ENCODE measurements around the gene ZC3H4. TPM values are rescaled to one million over a fixed set of nuclear protein-coding genes. Genes with fewer than 3 reads are reported as not detected.

ZC3H4 gene
- total RNA-seq, 1 experiment from 2014 or later: 51.9 TPM

- H3K4me2 ChIP-seq: peak overlapping the region; percentile 60
Observed at GRCh38 chr19:47158879-47159503, 45.4 kb upstream of the ZC3H4 start.

DNA sequence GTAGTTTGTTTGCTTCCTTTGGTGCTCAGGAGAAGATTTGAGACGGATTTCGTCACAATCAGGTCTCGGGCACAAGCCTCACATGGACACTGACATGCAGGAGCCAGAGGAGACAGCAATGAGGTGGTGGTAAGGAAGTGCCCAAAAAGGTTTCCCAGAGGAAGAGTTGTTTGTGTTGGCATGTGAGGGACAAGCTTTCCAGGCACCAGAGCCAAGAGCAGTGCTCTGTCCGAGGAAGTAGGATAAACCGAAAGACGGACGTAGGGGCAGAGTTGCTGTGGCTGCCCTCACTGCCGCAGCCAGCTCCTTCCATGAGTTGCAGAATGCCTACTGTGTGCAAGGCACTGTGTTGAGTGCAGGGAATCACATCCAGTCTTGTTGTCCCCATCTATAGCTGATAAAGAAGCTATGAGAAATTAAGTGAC lies 44.8 kb upstream of the ZC3H4 start:
- H3K9me2 ChIP-seq (ENCODE audit: insufficient read depth): no peaks in the 10 kb centered on the region
- peaks cover 58% of the 10 kb centered on the region for H3K79me2 ChIP-seq (ENCODE audit: low read depth)
- H3K36me3 ChIP-seq (ENCODE audit: low read depth): peaks cover 38% of the 10 kb centered on the region
- no peak overlapping the region for H3K4me3 ChIP-seq
- H3K4me1 ChIP-seq (replicated peaks; ENCODE audit: insufficient read depth): peaks cover 48% of the 10 kb centered on the region
- peaks cover 6% of the 10 kb centered on the region; the same call in 1 of the 2 replicates for H4K20me1 ChIP-seq (ENCODE audit: insufficient read depth)
- DNase-seq: peak in 1 of 2 experiments; percentile 26
- CTCF ChIA-PET: interaction anchor here (0.5 to 1.7 kb wide), 4 partner anchors 10 to 459 kb away, joined by 3 to 6 read pairs (median 4); no protein-coding TSS in a partner anchor
- POLR2A ChIA-PET (ENCODE audit: unreplicated experiment): interaction anchor here (0.7 kb wide), 1 partner anchor 74 kb away, joined by 5 read pairs; no protein-coding TSS in a partner anchor
- H2AFZ ChIP-seq: no peak overlapping the region
- peak overlapping the region; percentile 78 for H3K27ac ChIP-seq
- H3K4me2 ChIP-seq: peak overlapping the region; percentile 60
- BruUV-seq (replicated peaks): no TSS peak
- no peak for TF ChIP-seq CTCF (conservative IDR thresholded peaks at IDR 0.05)
- TF ChIP-seq EZH2 (IDR thresholded peaks at IDR 0.05; ENCODE audit: low read depth): no peak
- peaks cover 55% of the 10 kb centered on the region for H3F3A ChIP-seq (ENCODE audit: insufficient read depth, low read depth)
- intact Hi-C loops (cut with micrococcal nuclease; ENCODE audit: unreplicated experiment): loop anchor here (10.0 kb wide), 1 partner anchor 356 kb away; the partner anchor contains the start of gene NAPA
- no peaks in the 10 kb centered on the region for H3K27me3 ChIP-seq (ENCODE audit: insufficient read depth, low read depth)
- H3K9me3 ChIP-seq (ENCODE audit: insufficient read depth, low read depth): no peaks in the 10 kb centered on the region

More at GRCh38 chr19:47158879-47159503, 45.4 kb upstream of the ZC3H4 start:
- Histone ChIP-seq H3K9me2 (ENCODE audit: insufficient read depth) (no peaks in the 10 kb centered on the region), H3K36me3 (ENCODE audit: low read depth) (peaks cover 37% of the 10 kb centered on the region), H3K79me2 (ENCODE audit: low read depth) (peaks cover 54% of the 10 kb centered on the region), H4K20me1 (ENCODE audit: insufficient read depth) (0 out of 2 replicates have a peak, but pooled peaks cover 6% of the 10 kb centered on the region), H2AFZ (no peak overlapping the region), H3F3A (ENCODE audit: insufficient read depth, low read depth) (peaks cover 48% of the 10 kb centered on the region), H3K27ac (peak overlapping the region; percentile 78), H3K4me1 (replicated peaks; ENCODE audit: insufficient read depth) (peaks cover 41% of the 10 kb centered on the region), H3K27me3 (ENCODE audit: insufficient read depth, low read depth) (no peaks in the 10 kb centered on the region), H3K4me3 (no peak overlapping the region), H3K9me3 (ENCODE audit: insufficient read depth, low read depth) (no peaks in the 10 kb centered on the region)
- TF ChIP-seq EZH2 (IDR thresholded peaks at IDR 0.05; ENCODE audit: low read depth) (no peak), CTCF (conservative IDR thresholded peaks at IDR 0.05) (no peak)
- intact Hi-C loops (cut with micrococcal nuclease; ENCODE audit: unreplicated experiment): loop anchor here (10.0 kb wide), 1 partner anchor 356 kb away; the partner anchor contains the start of gene NAPA
- BruUV-seq (replicated peaks): no TSS peak
- POLR2A ChIA-PET (ENCODE audit: unreplicated experiment): no interaction called here
- CTCF ChIA-PET: interaction anchor here (0.5 to 0.7 kb wide), 4 partner anchors 10 to 122 kb away, joined by 3 to 6 read pairs (median 3); no protein-coding TSS in a partner anchor
- peak in 1 of 2 experiments; percentile 49 for DNase-seq

DNA sequence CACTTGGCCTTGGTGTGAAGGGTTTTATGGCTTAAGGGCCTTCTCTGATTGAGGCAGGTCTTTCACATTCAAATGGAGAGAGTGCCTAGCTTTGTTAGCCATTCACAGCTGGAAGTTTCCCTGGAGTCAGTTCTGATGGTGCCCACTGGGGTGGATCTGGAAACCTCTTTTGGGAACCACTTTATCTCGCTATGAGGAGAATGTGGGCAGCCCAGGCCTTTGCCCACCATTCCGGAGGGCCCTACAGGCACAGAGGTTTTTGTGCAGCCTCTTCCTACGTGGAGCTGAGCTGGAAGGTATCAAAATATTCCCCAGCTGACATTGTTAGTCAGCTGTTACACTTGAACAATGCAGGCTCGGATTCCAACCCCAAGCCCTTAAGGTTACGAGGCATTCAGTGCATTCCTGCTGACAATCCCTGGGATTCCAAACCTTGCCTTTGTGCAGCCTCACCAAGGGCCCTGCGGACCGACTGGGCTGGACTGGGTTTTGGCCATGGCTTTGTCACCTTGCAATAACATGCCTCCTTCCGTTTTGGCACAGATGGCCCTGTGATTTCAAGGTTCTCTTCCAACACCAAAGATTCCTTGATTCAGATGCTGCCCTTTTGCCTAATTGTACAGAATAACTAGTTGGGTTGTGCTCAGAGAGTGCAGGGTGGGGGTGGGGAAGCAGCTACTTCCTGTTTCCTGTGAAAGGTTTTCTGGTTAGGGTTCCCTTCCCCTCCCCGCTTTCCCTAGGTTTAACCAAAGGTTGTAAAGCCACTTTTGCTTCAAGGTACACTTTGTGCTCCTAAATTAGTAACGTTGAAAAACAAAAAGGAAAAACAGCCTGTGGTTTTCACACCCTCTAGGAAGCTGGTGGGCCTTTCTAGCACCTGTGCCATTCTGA lies 44.1 kb upstream of the ZC3H4 start:
- intact Hi-C loops (cut with micrococcal nuclease; ENCODE audit: unreplicated experiment): loop anchor here (10.0 kb wide), 1 partner anchor 357 kb away; the partner anchor contains the start of gene NAPA
- Histone ChIP-seq H3K79me2 (ENCODE audit: low read depth) (peaks cover 62% of the 10 kb centered on the region), H3K27me3 (ENCODE audit: insufficient read depth, low read depth) (no peaks in the 10 kb centered on the region), H3K4me1 (replicated peaks; ENCODE audit: insufficient read depth) (peaks cover 55% of the 10 kb centered on the region), H3K36me3 (ENCODE audit: low read depth) (peaks cover 42% of the 10 kb centered on the region), H3K4me3 (no peak overlapping the region), H3K4me2 (peak overlapping the region; percentile 60), H3K9me3 (ENCODE audit: insufficient read depth, low read depth) (no peaks in the 10 kb centered on the region), H3K27ac (peak overlapping the region; percentile 78), H2AFZ (no peak overlapping the region), H3K9me2 (ENCODE audit: insufficient read depth) (no peaks in the 10 kb centered on the region), H4K20me1 (ENCODE audit: insufficient read depth) (peaks cover 10% of the 10 kb centered on the region; the same call in 1 of the 2 replicates), H3F3A (ENCODE audit: insufficient read depth, low read depth) (peaks cover 58% of the 10 kb centered on the region)
- peak; percentile 59 to 78 for DNase-seq
- ChIA-PET CTCF (interaction anchor here (0.5 to 1.7 kb wide), 6 partner anchors 26 to 458 kb away, joined by 3 to 15 read pairs (median 4); partner anchors contain the start of gene SAE1), POLR2A (ENCODE audit: unreplicated experiment) (interaction anchor here (0.5 to 0.7 kb wide), 4 partner anchors 46 to 571 kb away, joined by 5 to 25 read pairs (median 6); no protein-coding TSS in a partner anchor)
- TF ChIP-seq EZH2 (IDR thresholded peaks at IDR 0.05; ENCODE audit: low read depth): no peak
- 0 out of 2 replicates have a peak, but pooled peaks have one; percentile 15 for TF ChIP-seq CTCF (conservative IDR thresholded peaks at IDR 0.05)
- BruUV-seq (replicated peaks): no TSS peak

All from PC-9 (cell line).